Hematopoietic multipotent progenitor cell treated with erythropoietin and hydrocortisone succinate and interleukin-3 and kit ligand, for 4 days (in vitro differentiated cells): ENCODE results near the gene SLC22A24.
"Not testable (repeated sequence)": the region's sequence is repeated elsewhere in the genome, so short reads cannot be mapped to it uniquely, and the experiment has no call there.

Source experiments
- DNase-seq: peaks from one replicate; pipeline ENCODE4 v3.0.0-alpha.2; 2015

Gene SLC22A24

GRCh38 chr11:63144121-63144520, at the start of gene SLC22A24:
TSS of gene SLC22A24 (minus strand) at chr11:63144221. CDS start at chr11:63143779, 442 bp downstream.
- no peak for DNase-seq

GRCh38 chr11:63180536-63180935, 36.5 kb upstream of the SLC22A24 start:
- no peak for DNase-seq

- no peak for DNase-seq
These were observed 35.5 kb upstream of the SLC22A24 start for GRCh38 chr11:63179432-63180041.

GRCh38 chr11:63177872-63178271, 33.9 kb upstream of the SLC22A24 start:
- no peak for DNase-seq

- no peak for DNase-seq
These were observed 21.8 kb upstream of the SLC22A24 start for GRCh38 chr11:63165706-63166310.

GRCh38 chr11:63155794-63156193, 11.8 kb upstream of the SLC22A24 start:
- no peak for DNase-seq

GRCh38 chr11:63146581-63146980, 2.6 kb upstream of the SLC22A24 start:
- no peak for DNase-seq

- no peak for DNase-seq
These were observed 1.6 kb downstream of the SLC22A24 start for GRCh38 chr11:63142459-63142858.

GRCh38 chr11:63132985-63133775, 10.8 kb downstream of the SLC22A24 start:
- no peak for DNase-seq

GRCh38 chr11:63099555-63099954, 44.5 kb downstream of the SLC22A24 start:
- DNase-seq, result peak; percentile 2

- DNase-seq, result no peak
These were observed 63.3 kb downstream of the SLC22A24 start for GRCh38 chr11:63080682-63081081.

GRCh38 chr11:63046203-63046602, 97.8 kb downstream of the SLC22A24 start:
- DNase-seq, result not testable (repeated sequence)

GRCh38 chr11:63042596-63042995, 101.4 kb downstream of the SLC22A24 start:
- DNase-seq, result no peak

- DNase-seq, result no peak
These were observed 111.6 kb downstream of the SLC22A24 start for GRCh38 chr11:63032457-63032856.
